ENCODE measurements around the gene RNF144B. TPM values are rescaled to one million over a fixed set of nuclear protein-coding genes. Genes with fewer than 3 reads are reported as not detected.

The RNF144B gene
- total and polyA plus RNA-seq, 9 of the 15 experiments (the other 6 are each of a cell fraction or from before 2014, with no cell fraction given) = 0.01 TPM; not detected in 8

GRCh38 chr6:18416341-18416679, 29.2 kb downstream of the RNF144B start:
- no peaks in the 10 kb centered on the region for H3K9me3 ChIP-seq (replicated peaks; ENCODE audit: control insufficient read depth, insufficient read depth, low read depth, low read length)
- H3K79me2 ChIP-seq (ENCODE audit: control insufficient read depth, insufficient read depth, low read length) = no peaks in the 10 kb centered on the region

More at GRCh38 chr6:18416341-18416679, 29.2 kb downstream of the RNF144B start:
- Histone ChIP-seq H2AFZ (ENCODE audit: low read depth, low read length) (no peak overlapping the region), H3K27me3 (ENCODE audit: control insufficient read depth in 2 of 2, insufficient read depth in 2 of 2, low read length in 2 of 2) (no peaks in the 10 kb centered on the region), H3K36me3 (ENCODE audit: control insufficient read depth, insufficient read depth, low read length) (no peaks in the 10 kb centered on the region), H3K9me1 (ENCODE audit: control insufficient read depth, insufficient read depth, low read length) (no peaks in the 10 kb centered on the region), H3K4me3 (no peak overlapping the region), H3K4me1 (replicated peaks in 1 of 2; ENCODE audit: control insufficient read depth in 2 of 2, insufficient read depth in 2 of 2, low read length in 2 of 2) (no peaks in the 10 kb centered on the region), H3K4me2 (ENCODE audit: insufficient read depth, low read length) (no peak overlapping the region), H3K27ac (ENCODE audit: extremely low read depth, low read depth, low read length) (no peak overlapping the region), H3K9ac (ENCODE audit: insufficient read depth in 1 of 2, low read depth in 2 of 2, low read length in 2 of 2) (no peak overlapping the region), H4K20me1 (replicated peaks; ENCODE audit: control insufficient read depth, insufficient read depth, low read length) (no peaks in the 10 kb centered on the region)
- TF ChIP-seq ZNF778 (CRISPR knock-in tag; IDR thresholded peaks at IDR 0.05) (no peak), MECOM (CRISPR knock-in tag; IDR thresholded peaks at IDR 0.05) (no peak), E4F1 (CRISPR knock-in tag; IDR thresholded peaks at IDR 0.05; ENCODE audit: borderline replicate concordance) (no peak), ILF3 (IDR thresholded peaks at IDR 0.05; ENCODE audit: borderline replicate concordance) (no peak)
- in situ Hi-C loops (cut with MboI) = no loop called here
- ChIA-PET POLR2A (interaction anchor here (0.6 kb wide), 1 partner anchor 295 kb away, joined by 3 read pairs; no protein-coding TSS in a partner anchor), CTCF (ENCODE audit: low intra/inter-chr PET ratio) (no interaction called here)
- FAIRE-seq = no peak
- DNase-seq (ENCODE audit: extremely low read depth in 1 of 4, low spot score in 3 of 4) = no peak
- no TSS peak for BruUV-seq (replicated peaks)
- no peak for ATAC-seq
- WGBS (ENCODE audit: insufficient coverage, low coverage, missing lambda C conversion rate) = 0% methylated on average over 2 of the region's 2 CpGs
- intact Hi-C loops (cut with micrococcal nuclease) = no loop called here

Data from K562 (cell line).